K562 (cell line): Measurements from ENCODE around the gene POLD3. TPM values are rescaled to one million over a fixed set of nuclear protein-coding genes. Genes with fewer than 3 reads are reported as not detected.

Experiments used
- ATF7 ChIP-seq: fragments of 450-650 bp; IDR thresholded peaks from 2 replicates; pipeline ENCODE4 v1.7.1; 2014; ENCODE audit warnings: mild to moderate bottlenecking, moderate library complexity
- CC2D1A ChIP-seq: fragments of 450-650 bp; IDR thresholded peaks from 2 replicates; pipeline ENCODE4 v1.6.1; 2017; ENCODE audit warnings: mild to moderate bottlenecking
- CSDE1 ChIP-seq, 2 experiments: fragments of 450-650 bp; IDR thresholded peaks; 2 replicates each; pipeline ENCODE4 v1.6.1; 2016; ENCODE audit warnings: mild to moderate bottlenecking in 1 of 2
- E2F3 ChIP-seq: fragments of 250-450 bp; sonication (Bioruptor Pico); IDR thresholded peaks from 2 replicates; pipeline ENCODE4 v1.4.0; 2020; ENCODE audit warnings: mild to moderate bottlenecking
- EP300 ChIP-seq: IDR thresholded peaks from 2 replicates; pipeline ENCODE4 v1.6.1; 2012; ENCODE audit warnings: low read length, improper control_type of control experiment
- HMGN3 ChIP-seq: IDR thresholded peaks from 2 replicates; pipeline ENCODE4 v1.6.1; 2011; ENCODE audit warnings: borderline replicate concordance, low read depth, mild to moderate bottlenecking, mixed read lengths, low read length; ENCODE audit not compliant: insufficient read length; ENCODE audit errors: extremely low read depth
- HNRNPH1 ChIP-seq: fragments of 200-400 bp; formaldehyde crosslinking; optimal IDR thresholded peaks from 2 replicates; pipeline ENCODE3; 2017; ENCODE audit warnings: low read depth, mild to moderate bottlenecking, low read length, moderate library complexity
- MEIS2 ChIP-seq: fragments of 450-650 bp; IDR thresholded peaks from 2 replicates; pipeline ENCODE4 v1.6.1; 2014; ENCODE audit warnings: mild to moderate bottlenecking; ENCODE audit not compliant: partially characterized antibody
- MYC ChIP-seq, 2 experiments: fragments of 250-450 bp in 1 of 2; sonication (Bioruptor Pico) in 1 of 2; IDR thresholded peaks; 2 replicates each; pipeline versions ENCODE4 v1.5.1 to v1.6.1; 2012 to 2021; ENCODE audit warnings: low read depth in 2 of 2, borderline replicate concordance in 1 of 2, improper control_type of control experiment in 1 of 2, low read length in 1 of 2, mild to moderate bottlenecking in 1 of 2, moderate library complexity in 1 of 2
- POLR2A ChIP-seq: fragments of 450-650 bp; conservative IDR thresholded peaks from 2 replicates; pipeline ENCODE4 v1.6.1; 2016
- POLR2B ChIP-seq: fragments of 450-650 bp; IDR thresholded peaks from 2 replicates; pipeline ENCODE4 v1.6.1; 2018; ENCODE audit warnings: low read depth; ENCODE audit not compliant: partially characterized antibody
- PURB ChIP-seq: sonication (generic); formaldehyde crosslinking; IDR thresholded peaks from 2 replicates; pipeline ENCODE4 v1.9.0; 2021; ENCODE audit warnings: low read depth, mild to moderate bottlenecking, missing genetic modification reagents
- RBBP5 ChIP-seq: fragments of 200-600 bp; sonication (generic); IDR thresholded peaks from 2 replicates; pipeline ENCODE4 v1.6.1; 2012; ENCODE audit warnings: borderline replicate concordance, mild to moderate bottlenecking, low read length, control low read depth, inconsistent platforms; ENCODE audit not compliant: insufficient read depth, poor library complexity, severe bottlenecking
- SMARCB1 ChIP-seq: IDR thresholded peaks from 2 replicates; pipeline ENCODE4 v1.6.1; 2011; ENCODE audit warnings: improper control_type of control experiment, low read depth; ENCODE audit not compliant: insufficient read length
- SP1 ChIP-seq: sonication (generic); formaldehyde crosslinking; IDR thresholded peaks from 2 replicates; pipeline ENCODE4 v1.8.1; 2022; ENCODE audit warnings: mild to moderate bottlenecking, missing genetic modification reagents
- SP2 ChIP-seq: IDR thresholded peaks from 2 replicates; pipeline ENCODE4 v1.6.1; 2011; ENCODE audit warnings: mild to moderate bottlenecking, low read depth, low read length, moderate library complexity; ENCODE audit not compliant: poor library complexity, severe bottlenecking; ENCODE audit errors: extremely low read depth
- UBTF ChIP-seq, 2 experiments: IDR thresholded peaks; 2 replicates each; pipeline ENCODE4 v1.6.1; 2012; ENCODE audit warnings: improper control_type of control experiment in 2 of 2, low read depth in 2 of 2, low read length in 2 of 2, borderline replicate concordance in 1 of 2
- VEZF1 ChIP-seq: fragments of 200-800 bp; sonication (Bioruptor generic); IDR thresholded peaks from 2 replicates; pipeline ENCODE4 v1.6.1; 2017; ENCODE audit warnings: missing genetic modification characterization, missing compliant biosample characterization
- WHSC1 ChIP-seq: IDR thresholded peaks from one replicate; pipeline ENCODE4 v1.6.1; 2012; ENCODE audit warnings: low read length, control low read depth, inconsistent platforms
- ZBTB1 ChIP-seq: sonication (generic); formaldehyde crosslinking; IDR thresholded peaks from 2 replicates; pipeline ENCODE4 v1.8.1; 2023; ENCODE audit warnings: missing genetic modification reagents, low read depth, mild to moderate bottlenecking, borderline replicate concordance
- ZBTB12 ChIP-seq: fragments of 250-450 bp; sonication (Bioruptor Pico); IDR thresholded peaks from 2 replicates; pipeline ENCODE4 v1.4.0; 2020
- ZBTB17 ChIP-seq: fragments of 450-650 bp; formaldehyde crosslinking; IDR thresholded peaks from 2 replicates; pipeline ENCODE4 v1.4.0; 2020; ENCODE audit warnings: mild to moderate bottlenecking
- polyA plus RNA-seq, 8 experiments: library from polyadenylated mRNA; depleted of rRNA in 4 of 8; stranded (reverse) in 5 of 8; unstranded in 3 of 8; fragments of >200 nt; fragmentation: Nextera tagmentation in 2 of 8; fragmentation: Illumina TruSeq in 1 of 8; extraction: Ambion mirVana in 2 of 8; extraction: Trizol in 1 of 8; gene quantifications; 2 replicates each; pipeline versions ENCODE4 v1.2.1 to v1.2.3, GENCODE V29; 2011 to 2014; ENCODE audit warnings: inconsistent platforms in 1 of 8, missing spikeins in 1 of 8
- total RNA-seq, 7 experiments: library from RNA; depleted of rRNA in 6 of 7; stranded (reverse); fragments of >200 nt in 6 of 7; fragmentation: Illumina TruSeq in 2 of 7; extraction: Trizol in 2 of 7; gene quantifications; 2 replicates each; pipeline versions ENCODE4 v1.2.1 to v1.2.3, GENCODE V29; 2011 to 2021; ENCODE audit warnings: low replicate concordance in 1 of 7

POLD3 gene
- total and polyA plus RNA-seq, 9 of the 15 experiments (the other 6 are each of a cell fraction or from before 2014, with no cell fraction given), result 10.6 to 40.1 (median 24.6) TPM

GRCh38 chr11:74592441-74593362 is at the start of gene POLD3 (continued):
- TF ChIP-seq HMGN3 (peak; percentile 59), SP1 (CRISPR knock-in tag) (0 out of 2 replicates have a peak, but pooled peaks have one; percentile 54), EP300 (peak; percentile 27; the same call in 1 of the 2 replicates), SP2 (no peak), VEZF1 (CRISPR knock-in tag) (peak; percentile 71), ZBTB1 (CRISPR knock-in tag) (no peak), POLR2A (peak; percentile 74), PURB (CRISPR knock-in tag) (no peak), CC2D1A (no peak), POLR2B (peak; percentile 28), SMARCB1 (no peak), UBTF (IDR thresholded peaks at IDR 0.05; ENCODE audit: borderline replicate concordance in 1 of 2, low read depth in 2 of 2, low read length in 2 of 2) (peak in 1 of 2 experiments; percentile 50; a peak in 1 of 4 replicates), ATF7 (peak; percentile 44; the same call in 1 of the 2 replicates), ZBTB17 (CRISPR knock-in tag) (0 out of 2 replicates have a peak, but pooled peaks have one; percentile 50), E2F3 (CRISPR knock-in tag) (peak; percentile 98), RBBP5 (peak; percentile 72), CSDE1 (IDR thresholded peaks at IDR 0.05) (peak in 1 of 2 experiments; percentile 85; a peak in 2 of 4 replicates), ZBTB12 (CRISPR knock-in tag) (0 out of 2 replicates have a peak, but pooled peaks have one; percentile 53), MYC (IDR thresholded peaks at IDR 0.05; ENCODE audit: low read depth, low read length) (peak; percentile 35), MYC (CRISPR knock-in tag; IDR thresholded peaks at IDR 0.05; ENCODE audit: borderline replicate concordance, low read depth) (no peak), WHSC1 (no peak), MEIS2 (peak; percentile 34), HNRNPH1 (no peak)
